Thyroid gland (tissue), 4 donors: ENCODE results near the gene TACR2. TPM values are rescaled to one million over a fixed set of nuclear protein-coding genes. Genes with fewer than 3 reads are reported as not detected.

Experiments used
- DNase-seq, 2 donors: peaks; one replicate each; pipeline ENCODE4 v3.0.0-alpha.2; 2019
- H3K27ac ChIP-seq, 3 donors: fragments of 200-600 bp; sonication (generic); 1 replicate in 2 of 3; 2 replicates in 1 of 3; pipeline ENCODE4 v1.5.1; 2016 to 2019; ENCODE audit warnings: mild to moderate bottlenecking in 1 of 3, moderate library complexity in 1 of 3
- H3K27me3 ChIP-seq: fragments of 200-600 bp; sonication (generic); one replicate; pipeline ENCODE4 v1.5.1; 2019
- H3K36me3 ChIP-seq, 2 donors: fragments of 200-600 bp; sonication (generic); one replicate each; pipeline ENCODE4 v1.5.1; 2016 to 2019
- H3K4me1 ChIP-seq, 2 donors: fragments of 200-600 bp; sonication (generic); one replicate each; pipeline ENCODE4 v1.5.1; 2017 to 2019
- H3K4me3 ChIP-seq, 3 donors: fragments of 200-600 bp; sonication (generic); replicated peaks in 1 of 3; 1 replicate in 2 of 3; 2 replicates in 1 of 3; pipeline ENCODE4 v1.5.1; 2016; ENCODE audit warnings: mild to moderate bottlenecking in 1 of 3
- H3K9me3 ChIP-seq: fragments of 200-600 bp; sonication (generic); one replicate; pipeline ENCODE4 v1.5.1; 2017
- POLR2A ChIP-seq, 2 donors: fragments of 450-650 bp; IDR thresholded peaks; one replicate each; pipeline ENCODE4 v1.6.1; 2017; ENCODE audit warnings: antibody characterized with exemption in 2 of 2, mild to moderate bottlenecking in 2 of 2, moderate library complexity in 1 of 2
- WGBS, 2 donors: methylation state at CpG; one replicate each; pipeline ENCODE4 v1.1.5; 2017; 5-methylcytosine and 5-hydroxymethylcytosine counted together
- intact Hi-C: fragments of 100-400 bp; cut with DNase I; formaldehyde crosslinking; loops from one replicate; pipeline ENCODE4 v1.15.1; 2023
- total RNA-seq, 4 donors: library from RNA; depleted of rRNA; stranded (reverse); fragments of >200 nt; gene quantifications; one replicate each; pipeline ENCODE4 v1.2.3, GENCODE V29; 2016
- TF ChIP-seq, protein P1 (sequence below), 6 experiments: fragments of 200-600 bp in 3 of 6; fragments of 450-650 bp in 3 of 6; sonication (generic) in 3 of 6; IDR thresholded peaks; one replicate each; pipeline ENCODE4 v1.5.1; 2016 to 2019; ENCODE audit warnings: antibody characterized with exemption in 6 of 6, mild to moderate bottlenecking in 2 of 6, inconsistent platforms in 1 of 6, moderate library complexity in 1 of 6

Gene TACR2
- total RNA-seq, 4 donors from 2014 or later: not detected

DNA sequence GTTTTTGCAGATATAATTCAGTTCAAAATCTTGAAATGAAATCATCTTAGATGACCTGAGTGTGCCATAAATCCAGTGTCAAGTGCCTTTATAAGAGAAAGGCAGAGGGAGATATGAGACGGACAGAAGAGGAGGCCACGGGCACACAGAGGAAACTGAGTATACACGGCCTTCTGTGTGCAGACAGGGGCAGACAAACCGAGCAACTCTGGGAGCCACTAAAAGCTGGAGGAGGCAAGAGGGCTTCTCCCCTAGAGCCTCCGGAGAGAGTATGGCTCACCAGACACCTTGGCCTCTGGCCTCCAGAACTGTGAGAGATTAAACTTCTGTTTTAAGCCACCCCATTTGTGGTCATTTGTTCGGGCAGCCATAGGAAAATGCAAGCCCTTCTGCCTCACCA lies 47.2 kb upstream of the TACR2 start:
- 74 to 83% methylated on average over 6 of the region's 6 CpGs for WGBS, 2 donors
- Histone ChIP-seq H3K4me3 (no peak overlapping the region), H3K36me3 (no peaks in the 10 kb centered on the region), H3K27me3 (no peaks in the 10 kb centered on the region), H3K27ac (peak overlapping the region in 1 of 3 donors; percentile 56), H3K4me1 (peaks cover 19 to 29% of the 10 kb centered on the region in 2 donors), H3K9me3 (no peaks in the 10 kb centered on the region)
- intact Hi-C loops: no loop called here
- DNase-seq: no peak
- no peak for TF ChIP-seq POLR2A (IDR thresholded peaks at IDR 0.05)
- TF ChIP-seq, protein P1, sequence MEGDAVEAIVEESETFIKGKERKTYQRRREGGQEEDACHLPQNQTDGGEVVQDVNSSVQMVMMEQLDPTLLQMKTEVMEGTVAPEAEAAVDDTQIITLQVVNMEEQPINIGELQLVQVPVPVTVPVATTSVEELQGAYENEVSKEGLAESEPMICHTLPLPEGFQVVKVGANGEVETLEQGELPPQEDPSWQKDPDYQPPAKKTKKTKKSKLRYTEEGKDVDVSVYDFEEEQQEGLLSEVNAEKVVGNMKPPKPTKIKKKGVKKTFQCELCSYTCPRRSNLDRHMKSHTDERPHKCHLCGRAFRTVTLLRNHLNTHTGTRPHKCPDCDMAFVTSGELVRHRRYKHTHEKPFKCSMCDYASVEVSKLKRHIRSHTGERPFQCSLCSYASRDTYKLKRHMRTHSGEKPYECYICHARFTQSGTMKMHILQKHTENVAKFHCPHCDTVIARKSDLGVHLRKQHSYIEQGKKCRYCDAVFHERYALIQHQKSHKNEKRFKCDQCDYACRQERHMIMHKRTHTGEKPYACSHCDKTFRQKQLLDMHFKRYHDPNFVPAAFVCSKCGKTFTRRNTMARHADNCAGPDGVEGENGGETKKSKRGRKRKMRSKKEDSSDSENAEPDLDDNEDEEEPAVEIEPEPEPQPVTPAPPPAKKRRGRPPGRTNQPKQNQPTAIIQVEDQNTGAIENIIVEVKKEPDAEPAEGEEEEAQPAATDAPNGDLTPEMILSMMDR (IDR thresholded peaks at IDR 0.05): no peak

DNA sequence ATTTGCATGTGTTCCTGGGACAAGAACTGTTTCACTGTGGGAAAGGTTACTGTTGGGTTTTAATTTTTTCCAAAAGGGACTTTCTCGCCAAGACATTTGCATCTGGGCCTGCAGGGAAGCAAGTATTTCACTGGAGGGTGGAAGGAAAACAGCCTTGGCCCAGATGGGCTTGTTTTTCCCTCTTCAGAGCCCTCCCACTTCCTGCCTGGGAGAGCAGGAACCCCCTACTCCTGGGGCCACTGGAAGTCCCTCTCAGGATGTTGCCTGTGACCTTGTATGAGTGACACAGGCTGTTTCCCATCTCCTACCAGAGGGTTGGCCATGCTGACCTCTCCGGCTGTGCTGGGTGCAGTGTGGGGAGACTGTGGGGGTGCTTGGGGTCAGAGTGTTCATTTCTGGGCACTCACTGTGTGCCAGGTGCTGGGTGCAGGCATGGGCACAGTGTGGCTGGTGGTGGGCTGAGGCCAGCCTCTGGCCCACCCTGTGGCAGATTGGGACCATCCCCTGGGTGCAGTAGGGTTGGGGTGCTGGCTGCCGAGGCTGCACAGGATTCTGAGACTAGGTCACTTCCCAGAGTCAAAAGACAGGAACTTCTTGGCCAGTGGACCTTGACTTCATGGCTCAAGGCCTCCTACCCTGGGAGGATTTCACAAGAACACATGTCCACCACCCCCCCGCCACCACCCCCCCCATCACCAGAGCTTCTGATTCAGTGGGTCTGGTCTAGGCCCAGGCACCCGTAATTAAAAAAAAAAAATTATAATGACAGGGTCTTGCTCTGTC lies 44.7 kb upstream of the TACR2 start:
- 63 to 66% methylated on average over 1 to 5 of the region's 5 CpGs for WGBS, 2 donors
- Histone ChIP-seq H3K27me3 (no peaks in the 10 kb centered on the region), H3K9me3 (no peaks in the 10 kb centered on the region), H3K4me1 (peaks cover 24 to 35% of the 10 kb centered on the region in 2 donors), H3K27ac (peak overlapping the region in 2 of 3 donors; percentile 24 to 65), H3K4me3 (no peak overlapping the region), H3K36me3 (no peaks in the 10 kb centered on the region)
- intact Hi-C loops: no loop called here
- no peak for DNase-seq
- TF ChIP-seq, protein P1 (IDR thresholded peaks at IDR 0.05): no peak
- no peak for TF ChIP-seq POLR2A (IDR thresholded peaks at IDR 0.05)

DNA sequence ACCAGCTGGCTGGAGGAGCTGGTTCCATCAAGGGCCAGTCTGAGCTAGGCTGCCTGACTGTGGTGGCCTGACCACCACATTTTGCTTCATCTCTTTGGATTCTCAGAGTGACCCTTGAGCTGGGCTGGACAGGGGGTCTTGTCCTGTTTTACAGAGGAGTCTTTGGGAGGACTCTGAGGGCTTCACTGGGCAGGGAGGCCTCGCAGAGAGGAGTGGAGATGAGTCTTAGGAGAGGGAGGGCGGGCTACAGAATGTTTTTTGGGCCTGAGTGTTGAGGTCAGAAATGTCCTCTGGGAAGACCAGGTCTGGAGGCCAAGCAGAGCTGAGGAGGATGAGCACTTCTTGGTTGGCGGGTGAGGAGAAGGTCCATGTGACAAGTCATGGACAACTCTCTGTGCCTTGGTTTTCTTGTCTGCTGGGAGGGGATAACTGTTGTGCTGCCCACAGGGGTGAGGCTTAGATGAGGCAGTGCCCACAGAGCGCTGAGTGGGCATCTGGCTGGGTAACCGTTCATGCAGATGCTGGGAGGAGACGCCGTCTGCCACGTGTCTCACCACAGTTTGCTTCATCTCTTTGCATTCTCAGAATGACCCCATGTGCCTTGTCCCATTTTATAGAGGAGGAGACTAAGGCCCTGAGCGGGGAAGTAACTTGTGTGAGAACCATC lies 44.0 kb upstream of the TACR2 start:
- no peak for DNase-seq
- Histone ChIP-seq H3K4me1 (peaks cover 24 to 35% of the 10 kb centered on the region in 2 donors), H3K9me3 (no peaks in the 10 kb centered on the region), H3K4me3 (no peak overlapping the region), H3K27ac (peak overlapping the region in 2 of 3 donors; percentile 24 to 65), H3K36me3 (no peaks in the 10 kb centered on the region), H3K27me3 (no peaks in the 10 kb centered on the region)
- 80 to 87% methylated on average over 9 of the region's 9 CpGs for WGBS, 2 donors
- intact Hi-C loops: no loop called here
- TF ChIP-seq, protein P1 (IDR thresholded peaks at IDR 0.05): no peak
- no peak for TF ChIP-seq POLR2A (IDR thresholded peaks at IDR 0.05)

DNA sequence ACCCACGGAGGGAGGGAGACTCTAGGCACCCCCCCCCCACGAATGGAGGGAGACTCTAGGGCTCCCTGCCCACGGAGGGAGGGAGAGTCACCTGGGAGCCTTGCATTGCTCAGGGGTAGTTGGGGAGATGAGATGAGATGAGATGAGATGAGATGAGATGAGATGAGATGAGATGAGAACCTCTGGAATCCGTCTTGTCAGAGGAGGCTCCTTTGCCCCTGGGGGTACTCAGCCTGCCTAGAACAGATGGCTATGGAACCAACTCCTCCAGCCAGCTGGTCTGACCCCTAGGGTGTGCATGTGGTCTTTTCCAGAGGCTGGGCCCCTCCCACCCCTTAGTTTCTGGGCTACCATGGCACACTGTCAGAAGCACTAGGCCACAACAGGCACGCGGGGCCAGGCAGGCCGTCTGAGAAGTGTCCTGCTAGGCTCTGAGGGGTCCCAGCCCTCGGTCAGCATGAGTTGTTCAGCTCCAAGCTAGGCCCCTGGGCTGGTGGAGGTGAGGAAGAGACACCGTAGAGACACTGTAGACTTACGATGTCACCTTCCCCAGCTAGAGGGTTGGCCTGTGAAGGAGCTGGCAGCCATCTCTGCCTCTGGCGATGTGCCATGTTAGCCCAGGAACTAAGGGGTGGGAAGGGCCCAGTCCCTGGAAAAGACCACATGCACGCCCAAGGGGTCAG lies 43.3 kb upstream of the TACR2 start:
- no peak overlapping the region for H3K4me3 ChIP-seq
- intact Hi-C loops: no loop called here
- 85 to 88% methylated on average over 8 to 12 of the region's 12 CpGs for WGBS, 2 donors
- peak in 1 of 2 donors; percentile 13 for DNase-seq
- H3K36me3 ChIP-seq: no peaks in the 10 kb centered on the region
- H3K9me3 ChIP-seq: no peaks in the 10 kb centered on the region
- H3K4me1 ChIP-seq: peaks cover 24 to 33% of the 10 kb centered on the region in 2 donors
- H3K27me3 ChIP-seq: no peaks in the 10 kb centered on the region
- TF ChIP-seq POLR2A (IDR thresholded peaks at IDR 0.05): no peak
- H3K27ac ChIP-seq: peak overlapping the region in 2 of 3 donors; percentile 2 to 65

DNA sequence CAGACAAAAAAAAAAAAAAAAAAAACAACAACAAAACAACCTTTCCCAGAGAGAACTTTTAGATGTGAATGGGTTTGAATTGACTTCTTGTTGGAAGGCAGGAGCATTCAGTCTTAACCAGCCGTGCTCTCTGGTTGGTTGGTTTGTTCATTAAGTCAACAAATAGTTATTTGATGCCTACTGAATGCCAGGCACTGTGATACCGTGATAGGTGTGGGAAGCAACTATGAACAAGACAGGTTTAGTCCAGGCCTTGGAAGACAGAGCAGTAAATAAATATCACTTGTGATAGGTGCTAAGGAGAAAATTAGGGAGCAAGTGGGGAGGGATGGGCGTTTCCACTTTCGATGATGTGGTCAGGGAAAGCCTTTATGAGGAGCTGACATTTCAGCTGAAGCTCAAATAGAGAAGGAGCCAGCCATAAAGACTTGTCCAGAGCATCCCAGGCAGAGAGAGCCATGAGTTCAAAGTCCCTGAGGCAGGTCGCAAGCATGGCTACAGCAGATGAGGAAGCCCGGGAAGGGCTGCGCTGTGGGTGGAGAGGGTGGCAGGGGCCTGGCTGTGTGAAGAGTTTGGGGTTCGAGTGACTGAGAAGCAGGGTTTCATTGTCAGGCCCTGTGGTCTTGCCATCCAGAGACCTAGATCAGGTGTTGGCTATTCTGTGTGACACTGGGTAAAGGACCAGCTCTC lies 42.5 kb upstream of the TACR2 start:
- Histone ChIP-seq H3K36me3 (no peaks in the 10 kb centered on the region), H3K4me1 (peaks cover 24 to 25% of the 10 kb centered on the region in 2 donors), H3K27ac (no peak overlapping the region), H3K27me3 (no peaks in the 10 kb centered on the region), H3K4me3 (no peak overlapping the region), H3K9me3 (no peaks in the 10 kb centered on the region)
- intact Hi-C loops: no loop called here
- no peak for TF ChIP-seq POLR2A (IDR thresholded peaks at IDR 0.05)
- TF ChIP-seq, protein P1 (IDR thresholded peaks at IDR 0.05): no peak
- no peak for DNase-seq
- WGBS, 2 donors: 84 to 85% methylated on average over 8 of the region's 8 CpGs
